ENCODE data around the gene ATG10. TPM values are rescaled to one million over a fixed set of nuclear protein-coding genes. Genes with fewer than 3 reads are reported as not detected.

ATG10 gene
- total RNA-seq, 1 experiment from 2014 or later, result 11.8 TPM

- H3K4me2 ChIP-seq (ENCODE audit: low read length), result no peak overlapping the region
- H4K20me1 ChIP-seq (ENCODE audit: low read length), result no peaks in the 10 kb centered on the region
- H2AFZ ChIP-seq (ENCODE audit: low read length), result no peak overlapping the region
- H3K27me3 ChIP-seq (ENCODE audit: low read length), result no peaks in the 10 kb centered on the region
- no peaks in the 10 kb centered on the region for H3F3A ChIP-seq (ENCODE audit: low read length, unreplicated experiment)
- ChIA-PET POLR2A (ENCODE audit: unreplicated experiment) (no interaction called here), CTCF (no interaction called here)
- no peak overlapping the region for H3K27ac ChIP-seq (ENCODE audit: low read length)
- no peak for ATAC-seq
- H3K9me2 ChIP-seq (replicated peaks; ENCODE audit: low read length), result no peaks in the 10 kb centered on the region
- H3K79me2 ChIP-seq (ENCODE audit: low read length), result no peaks in the 10 kb centered on the region
- no peak overlapping the region for H3K9ac ChIP-seq (ENCODE audit: low read length)
- no peak for DNase-seq
- H3K4me3 ChIP-seq (ENCODE audit: low read length), result no peak overlapping the region
- TF ChIP-seq EZH2phosphoT487 (IDR thresholded peaks at IDR 0.05; ENCODE audit: borderline replicate concordance, low read length), result no peak
- no peak for TF ChIP-seq EZH2 (IDR thresholded peaks at IDR 0.05; ENCODE audit: low read length, unreplicated experiment)
- TF ChIP-seq CTCF (conservative IDR thresholded peaks at IDR 0.05; ENCODE audit: low read depth, low read length), result no peak
- BruUV-seq (replicated peaks), result no TSS peak
- no peaks in the 10 kb centered on the region for H3K9me3 ChIP-seq (ENCODE audit: low read length)
- H3K36me3 ChIP-seq (ENCODE audit: low read depth, low read length), result no peaks in the 10 kb centered on the region
- intact Hi-C loops (cut with micrococcal nuclease), result no loop called here
- no peaks in the 10 kb centered on the region for H3K4me1 ChIP-seq (ENCODE audit: insufficient read depth, low read length)
Measured at GRCh38 chr5:82068723-82069122, 96.9 kb downstream of the ATG10 start.

- Histone ChIP-seq H2AFZ (ENCODE audit: low read length) (no peak overlapping the region), H4K20me1 (ENCODE audit: low read length) (no peaks in the 10 kb centered on the region), H3K36me3 (ENCODE audit: low read depth, low read length) (no peaks in the 10 kb centered on the region), H3K27me3 (ENCODE audit: low read length) (no peaks in the 10 kb centered on the region), H3K27ac (ENCODE audit: low read length) (no peak overlapping the region), H3K79me2 (ENCODE audit: low read length) (no peaks in the 10 kb centered on the region), H3K9me2 (replicated peaks; ENCODE audit: low read length) (no peaks in the 10 kb centered on the region), H3F3A (ENCODE audit: low read length, unreplicated experiment) (no peaks in the 10 kb centered on the region), H3K4me3 (ENCODE audit: low read length) (no peak overlapping the region), H3K9me3 (ENCODE audit: low read length) (no peaks in the 10 kb centered on the region), H3K4me2 (ENCODE audit: low read length) (no peak overlapping the region), H3K9ac (ENCODE audit: low read length) (no peak overlapping the region), H3K4me1 (ENCODE audit: insufficient read depth, low read length) (no peaks in the 10 kb centered on the region)
- intact Hi-C loops (cut with micrococcal nuclease), result no loop called here
- ATAC-seq (no peak), DNase-seq (no peak)
- POLR2A ChIA-PET (ENCODE audit: unreplicated experiment), result no interaction called here
- BruUV-seq (replicated peaks), result no TSS peak
- TF ChIP-seq EZH2 (IDR thresholded peaks at IDR 0.05; ENCODE audit: low read length, unreplicated experiment), result no peak
- CTCF ChIA-PET, result no interaction called here
Measured at GRCh38 chr5:82072138-82072537, 100.3 kb downstream of the ATG10 start.

DNA sequence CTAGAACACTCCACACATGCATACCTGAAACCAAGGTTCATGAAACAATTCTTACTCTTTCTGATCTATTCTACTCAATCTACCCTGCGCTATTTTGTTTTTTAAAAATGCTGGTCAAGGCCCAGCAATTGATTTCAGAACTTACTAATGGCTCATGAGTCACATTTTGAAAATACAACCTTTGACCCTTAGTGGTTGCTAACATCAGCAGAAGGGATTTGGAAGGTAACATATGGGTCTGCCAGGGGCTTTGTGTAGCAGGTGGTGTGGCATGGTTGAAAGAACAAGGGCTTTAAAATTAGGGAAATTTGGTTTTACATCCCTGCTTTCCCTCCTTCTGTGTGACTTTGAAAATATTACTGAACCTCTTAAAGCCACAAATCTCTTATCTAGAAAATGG lies 101.4 kb downstream of the ATG10 start:
- H3K4me1 ChIP-seq (ENCODE audit: insufficient read depth, low read length), result no peaks in the 10 kb centered on the region
- H4K20me1 ChIP-seq (ENCODE audit: low read length), result no peaks in the 10 kb centered on the region
- no peak overlapping the region for H2AFZ ChIP-seq (ENCODE audit: low read length)
- no peaks in the 10 kb centered on the region for H3F3A ChIP-seq (ENCODE audit: low read length, unreplicated experiment)
- H3K27me3 ChIP-seq (ENCODE audit: low read length), result no peaks in the 10 kb centered on the region
- DNase-seq, result no peak
- ChIA-PET CTCF (no interaction called here), POLR2A (ENCODE audit: unreplicated experiment) (no interaction called here)
- H3K4me3 ChIP-seq (ENCODE audit: low read length), result no peak overlapping the region
- no peak overlapping the region for H3K9ac ChIP-seq (ENCODE audit: low read length)
- intact Hi-C loops (cut with micrococcal nuclease), result no loop called here
- no peak overlapping the region for H3K27ac ChIP-seq (ENCODE audit: low read length)
- no TSS peak for BruUV-seq (replicated peaks)
- H3K4me2 ChIP-seq (ENCODE audit: low read length), result no peak overlapping the region
- no peaks in the 10 kb centered on the region for H3K9me2 ChIP-seq (replicated peaks; ENCODE audit: low read length)
- H3K9me3 ChIP-seq (ENCODE audit: low read length), result no peaks in the 10 kb centered on the region
- no peaks in the 10 kb centered on the region for H3K36me3 ChIP-seq (ENCODE audit: low read depth, low read length)
- no peaks in the 10 kb centered on the region for H3K79me2 ChIP-seq (ENCODE audit: low read length)
- no peak for ATAC-seq
- TF ChIP-seq EZH2 (IDR thresholded peaks at IDR 0.05; ENCODE audit: low read length, unreplicated experiment) (no peak), CTCF (conservative IDR thresholded peaks at IDR 0.05; ENCODE audit: low read depth, low read length) (no peak), EZH2phosphoT487 (IDR thresholded peaks at IDR 0.05; ENCODE audit: borderline replicate concordance, low read length) (no peak)
